Measurements from ENCODE around the gene CHTOP.

DNA sequence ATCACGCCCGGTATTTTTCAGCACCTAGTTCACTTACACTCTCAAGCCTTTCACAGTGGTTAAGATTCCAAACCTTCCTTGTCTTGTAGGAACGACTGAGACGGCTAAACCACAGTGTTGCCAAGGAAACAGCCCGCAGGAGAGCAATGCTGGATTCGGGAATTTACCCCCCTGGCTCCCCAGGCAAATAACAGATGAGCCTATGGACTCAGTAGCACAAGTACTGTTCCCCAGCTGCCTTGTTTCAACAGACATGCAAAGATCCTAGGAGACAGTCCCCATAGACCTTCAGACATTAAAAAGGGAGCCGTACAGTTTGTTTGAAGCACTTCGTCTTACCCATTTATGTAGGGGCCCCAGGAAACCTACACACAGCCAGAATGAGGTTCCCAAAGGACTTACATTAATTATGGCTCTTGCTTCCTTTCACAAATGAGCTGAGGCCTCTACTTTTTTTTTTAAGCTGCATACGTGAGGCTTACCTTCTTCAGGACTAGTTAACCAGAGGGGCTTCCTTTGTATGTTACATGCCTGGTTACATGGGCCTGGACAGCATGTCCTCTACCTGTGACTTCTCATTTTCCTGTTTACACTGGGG lies 27.3 kb downstream of the CHTOP start:
- TF ChIP-seq CTCF (IDR thresholded peaks at IDR 0.05; ENCODE audit: control extremely low read depth in 1 of 3, insufficient read depth in 1 of 3, low read depth in 1 of 3, low read length in 3 of 3), result no peak
- TF ChIP-seq TCF12 (IDR thresholded peaks at IDR 0.05; ENCODE audit: low read depth, low read length), result no peak
- no peak for TF ChIP-seq ATF3 (IDR thresholded peaks at IDR 0.05; ENCODE audit: insufficient read depth, low read depth, low read length)
- TF ChIP-seq TAF1 (IDR thresholded peaks at IDR 0.05; ENCODE audit: low read depth, low read length), result no peak
- no peak for TF ChIP-seq CREB1 (IDR thresholded peaks at IDR 0.05)
- no peak for TF ChIP-seq EZH2 (IDR thresholded peaks at IDR 0.05; ENCODE audit: low read depth, low read length, severe bottlenecking)
- TF ChIP-seq RFX5 (IDR thresholded peaks at IDR 0.05; ENCODE audit: borderline replicate concordance, low read depth, low read length), result no peak
- TF ChIP-seq POLR2A (IDR thresholded peaks at IDR 0.05; ENCODE audit: control extremely low read depth in 1 of 2, low read depth in 2 of 2, low read length in 2 of 2), result peak; percentile 73 to 84
- TF ChIP-seq YY1 (IDR thresholded peaks at IDR 0.05; ENCODE audit: low read depth, low read length), result no peak
- TF ChIP-seq SIRT6 (IDR thresholded peaks at IDR 0.05; ENCODE audit: low read length), result no peak
- no peak for TF ChIP-seq SP1 (IDR thresholded peaks at IDR 0.05; ENCODE audit: low read depth, low read length)
